Stimulated activated CD4-positive, alpha-beta T cell treated with anti-CD3 and anti-CD28 coated beads, Interleukin-4, amount 100 ng/mL, for 1 hour (primary cell): ENCODE measurements around the gene PCCA.

Experiments
- DNase-seq: peaks from one replicate; pipeline ENCODE4 v3.0.0-alpha.2; 2020

Gene PCCA

GRCh38 chr13:100434010-100434763 lies 345.3 kb downstream of the PCCA start:
- no peak for DNase-seq

GRCh38 chr13:100436099-100436498 lies 347.2 kb downstream of the PCCA start:
- no peak for DNase-seq

- DNase-seq, result no peak
Observed at GRCh38 chr13:100438059-100438788, 349.3 kb downstream of the PCCA start.

GRCh38 chr13:100439247-100439970 lies 350.5 kb downstream of the PCCA start:
- DNase-seq, result no peak

DNA sequence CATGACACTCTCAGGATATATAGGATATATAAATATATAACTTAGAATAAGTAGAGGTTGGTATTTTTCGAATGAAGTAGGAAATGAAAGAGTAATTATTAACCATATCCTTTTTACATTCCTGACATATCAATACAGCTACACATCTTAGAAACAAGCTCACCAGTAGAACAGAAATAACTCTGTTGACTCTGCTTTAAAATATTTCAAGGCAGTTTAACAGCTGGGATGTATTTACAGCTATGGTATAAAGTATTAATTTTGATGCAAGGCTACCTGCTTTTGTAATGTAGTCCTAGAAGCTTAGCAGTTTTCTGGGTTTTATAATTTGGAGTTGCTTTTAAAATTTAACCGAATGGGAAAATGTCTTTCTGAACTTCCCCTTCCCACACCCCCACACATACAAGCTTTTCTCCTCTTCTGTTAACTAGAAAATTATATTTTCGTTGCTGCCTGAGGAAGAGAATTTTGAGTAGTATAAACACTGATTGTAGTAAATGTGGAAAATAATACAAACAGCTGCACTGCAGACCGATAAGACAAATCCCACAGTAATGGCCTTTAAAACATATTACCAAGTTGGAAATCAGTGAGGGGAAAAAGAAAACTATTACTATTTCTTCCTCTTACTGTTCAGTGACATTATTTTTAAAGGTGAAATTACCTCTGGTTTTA lies 352.0 kb downstream of the PCCA start:
- DNase-seq, result no peak

- no peak for DNase-seq
Observed at GRCh38 chr13:100442095-100442832, 353.4 kb downstream of the PCCA start.

DNA sequence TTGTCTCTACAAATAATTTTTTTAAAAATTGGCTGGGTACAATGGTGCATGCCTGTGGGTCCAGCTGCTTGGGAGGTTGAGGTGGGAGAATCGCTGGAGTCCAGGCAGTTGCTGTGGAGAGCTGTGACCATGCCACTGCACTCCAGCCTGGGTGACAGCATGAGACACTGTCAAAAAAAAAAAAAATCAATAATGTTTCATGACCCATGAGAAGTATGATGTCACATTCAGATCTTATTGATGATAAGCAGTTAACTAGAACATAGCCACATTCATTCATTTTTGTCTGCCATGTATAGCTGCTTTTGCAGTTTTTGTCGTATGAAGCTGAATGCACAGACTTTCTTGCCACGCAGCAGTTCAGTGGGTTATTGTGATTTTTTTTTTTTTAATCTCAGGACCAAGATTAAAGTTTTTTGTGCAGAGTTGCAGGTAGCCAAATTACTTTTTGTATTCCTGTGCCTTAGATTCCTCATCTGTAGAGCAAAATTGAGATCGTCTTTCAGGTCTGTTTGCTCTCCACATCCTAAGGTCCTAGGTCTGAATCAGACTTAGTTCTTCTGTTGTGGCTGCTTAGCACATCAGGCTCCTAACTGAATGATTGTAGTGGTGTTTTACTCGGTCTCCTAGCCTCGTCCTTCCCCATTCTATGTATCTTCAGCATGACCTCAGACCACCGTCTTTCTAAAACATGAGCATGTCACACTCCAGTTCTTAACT lies 354.5 kb downstream of the PCCA start:
- no peak for DNase-seq

- no peak for DNase-seq
Observed at GRCh38 chr13:100443998-100444328, 355.1 kb downstream of the PCCA start.

DNA sequence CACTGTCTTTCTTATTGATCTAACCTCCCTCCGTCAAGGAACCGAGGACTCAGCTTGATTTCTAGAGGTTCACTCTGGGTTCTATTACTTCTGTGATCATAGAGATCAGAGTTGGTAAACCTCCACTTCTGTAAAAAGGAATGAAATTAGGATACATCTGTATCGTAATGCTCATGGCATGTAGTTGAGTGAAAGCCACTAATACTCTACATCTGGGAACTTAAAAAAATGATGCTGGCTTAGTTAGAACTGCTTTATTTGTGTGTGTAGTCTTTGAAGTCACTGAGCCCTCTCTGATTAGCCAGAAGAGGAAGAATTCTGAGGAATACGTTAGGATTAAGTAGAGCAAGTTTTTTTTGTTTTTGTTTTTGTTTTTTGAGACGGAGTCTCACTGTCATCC lies 358.9 kb downstream of the PCCA start:
- no peak for DNase-seq

GRCh38 chr13:100451923-100452322 lies 363.0 kb downstream of the PCCA start:
- DNase-seq, result no peak

DNA sequence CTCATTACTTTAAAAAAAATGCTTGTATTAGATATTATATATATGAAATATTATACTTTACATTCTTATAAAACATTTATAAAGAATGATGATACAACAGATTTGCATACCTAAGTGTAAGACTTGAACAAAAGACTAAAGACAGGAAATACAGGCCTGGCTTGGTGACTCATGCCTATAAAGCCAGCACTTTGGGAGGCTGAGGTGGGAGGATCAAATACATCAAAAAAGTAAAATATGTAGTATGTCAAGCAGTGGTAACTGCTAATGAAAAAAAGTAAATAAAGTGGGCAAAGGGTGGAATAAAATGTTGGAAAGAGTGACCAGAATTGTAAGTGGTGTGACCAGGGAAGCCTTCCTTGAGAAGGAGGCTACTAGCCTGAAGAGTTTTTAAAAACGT lies 366.0 kb downstream of the PCCA start:
- DNase-seq, result no peak

GRCh38 chr13:100458673-100459072 lies 369.8 kb downstream of the PCCA start:
- DNase-seq, result no peak

GRCh38 chr13:100459747-100460146 lies 370.9 kb downstream of the PCCA start:
- DNase-seq, result no peak

- no peak for DNase-seq
Observed at GRCh38 chr13:100460266-100460665, 371.4 kb downstream of the PCCA start.

- DNase-seq, result no peak
Observed at GRCh38 chr13:100460791-100461190, 371.9 kb downstream of the PCCA start.

- DNase-seq, result no peak
Observed at GRCh38 chr13:100461309-100462030, 372.6 kb downstream of the PCCA start.

DNA sequence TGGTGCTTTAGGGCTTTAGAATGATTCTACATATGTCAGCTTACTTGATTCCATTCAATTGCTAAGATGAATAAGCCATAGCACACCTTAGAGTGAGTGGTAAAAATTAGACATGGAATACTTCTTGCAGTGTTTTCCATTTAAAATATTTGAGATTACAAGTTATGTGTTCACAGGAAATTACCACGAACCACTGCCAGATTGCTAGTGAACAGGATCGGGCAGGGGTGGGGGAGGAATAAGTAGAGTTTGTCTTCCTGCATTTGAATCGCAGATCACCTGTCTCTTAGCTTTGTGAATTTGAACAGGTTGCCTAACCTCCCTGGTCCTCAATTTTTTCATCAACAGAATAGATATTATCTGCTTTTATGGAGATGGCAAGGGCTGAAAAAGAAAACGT lies 375.1 kb downstream of the PCCA start:
- DNase-seq, result no peak

DNA sequence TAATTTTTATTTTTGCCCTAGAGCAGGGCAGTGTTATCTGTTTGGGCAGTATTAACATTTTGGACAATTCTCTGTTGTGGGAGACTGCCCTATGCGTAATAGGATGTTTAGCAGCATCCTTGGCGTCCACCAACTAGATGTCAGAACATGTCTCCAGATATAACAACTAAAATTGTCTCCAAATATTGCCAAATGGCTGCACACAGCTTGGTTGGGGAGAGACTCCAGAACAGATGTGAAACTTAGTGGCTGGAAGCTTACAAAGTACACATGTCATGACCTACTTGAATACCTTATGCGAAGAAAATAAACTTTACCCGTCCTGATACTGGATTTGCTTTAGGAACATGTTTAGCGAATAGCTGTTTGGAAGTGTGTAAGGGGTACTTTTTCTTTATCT lies 376.7 kb downstream of the PCCA start:
- no peak for DNase-seq

- no peak for DNase-seq
Observed at GRCh38 chr13:100470866-100471505, 382.1 kb downstream of the PCCA start.

- no peak for DNase-seq
Observed at GRCh38 chr13:100473087-100473486, 384.2 kb downstream of the PCCA start.
